HG03469 (cell line): ENCODE measurements around the gene ACO2.
"Not testable (repeated sequence)": the region's sequence is repeated elsewhere in the genome, so short reads cannot be mapped to it uniquely, and the experiment has no call there.

Experiments
- ATAC-seq: cut with Tn5 transposase; IDR thresholded peaks from one replicate; pipeline ENCODE4 v1.9.1; 2021; ENCODE audit warnings: mild to moderate bottlenecking, moderate library complexity, moderate number of reproducible peaks; ENCODE audit not compliant: unreplicated experiment

The ACO2 gene

GRCh38 chr22:41468381-41469217 lies at the start of gene ACO2, which contains the start of gene PHF5A:
Gene ACO2, plus strand, starts transcription at chr22:41469117. Its CDS starts 30 bp downstream, at chr22:41469147.
Gene PHF5A, minus strand, starts transcription at chr22:41468692. Its CDS starts 39 bp downstream, at chr22:41468653.
- ATAC-seq = peak; percentile 56

DNA sequence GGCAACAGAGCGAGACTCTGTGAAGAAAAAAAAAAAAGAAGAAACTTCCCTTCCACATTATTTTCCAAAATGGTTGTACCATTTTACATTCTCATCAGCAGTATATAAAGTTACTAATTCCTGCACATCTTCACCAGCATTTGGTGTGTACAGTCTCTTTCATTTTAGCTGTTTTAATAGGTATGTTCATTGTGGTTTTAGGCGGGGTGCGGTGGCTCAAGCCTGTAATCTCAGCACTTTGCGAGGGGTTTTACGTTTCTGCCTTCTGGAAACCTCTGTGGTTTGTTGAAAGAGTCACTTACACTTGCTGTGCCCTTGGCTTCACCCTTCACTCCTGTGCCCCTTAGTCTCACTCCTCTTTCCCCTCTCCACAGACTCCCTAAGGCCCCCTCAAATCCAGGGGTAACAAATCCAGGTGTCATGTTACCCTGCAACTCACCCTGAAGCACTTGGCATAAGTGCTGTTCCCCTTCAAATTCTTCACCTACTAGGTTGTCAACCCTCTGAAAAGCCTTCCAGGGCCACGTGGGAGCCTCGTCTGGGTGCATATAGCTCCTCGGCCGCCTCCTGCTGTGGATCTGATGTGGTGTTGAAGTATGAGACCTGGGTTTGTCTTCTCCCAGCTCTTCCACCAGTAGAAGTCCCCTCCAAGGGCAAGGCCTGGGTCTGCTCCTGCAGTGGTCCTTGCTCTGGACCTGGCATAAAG lies 43.1 kb upstream of the ACO2 start:
- no peak for ATAC-seq

DNA sequence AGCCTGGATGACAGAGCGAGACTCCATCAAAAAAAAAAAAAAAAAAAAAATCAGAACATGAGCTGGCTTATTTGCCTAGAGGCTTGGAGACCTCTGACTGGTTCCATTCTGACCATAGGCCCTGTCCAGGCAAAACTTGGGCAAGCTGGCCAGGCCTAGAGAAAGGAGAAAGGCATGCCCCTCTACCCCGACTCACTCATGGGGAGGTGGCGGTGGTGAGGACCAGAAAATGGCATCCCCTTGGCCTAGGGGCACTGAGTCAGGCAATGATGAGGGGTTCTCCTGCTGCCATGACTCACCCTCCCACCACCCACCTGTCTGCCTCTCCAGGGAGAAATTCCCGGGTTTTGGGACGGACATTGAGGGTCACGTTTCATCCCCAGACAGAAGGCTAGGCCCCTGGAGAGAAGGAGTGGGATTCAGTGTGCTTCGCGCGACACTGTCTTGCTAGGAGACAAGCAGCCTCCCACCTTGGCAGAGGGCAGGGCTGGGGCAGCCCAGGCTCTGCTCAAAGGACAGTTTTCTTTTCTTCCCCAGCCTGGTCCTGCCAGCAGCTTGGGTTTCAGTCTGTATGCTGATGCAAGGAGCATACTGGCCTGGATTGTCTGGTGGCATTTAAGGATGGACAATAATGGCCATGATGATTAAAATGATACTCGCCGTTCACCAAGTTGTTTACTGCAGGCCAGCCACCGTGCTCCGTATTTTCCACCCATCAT lies 39.5 kb upstream of the ACO2 start:
- ATAC-seq = no peak

DNA sequence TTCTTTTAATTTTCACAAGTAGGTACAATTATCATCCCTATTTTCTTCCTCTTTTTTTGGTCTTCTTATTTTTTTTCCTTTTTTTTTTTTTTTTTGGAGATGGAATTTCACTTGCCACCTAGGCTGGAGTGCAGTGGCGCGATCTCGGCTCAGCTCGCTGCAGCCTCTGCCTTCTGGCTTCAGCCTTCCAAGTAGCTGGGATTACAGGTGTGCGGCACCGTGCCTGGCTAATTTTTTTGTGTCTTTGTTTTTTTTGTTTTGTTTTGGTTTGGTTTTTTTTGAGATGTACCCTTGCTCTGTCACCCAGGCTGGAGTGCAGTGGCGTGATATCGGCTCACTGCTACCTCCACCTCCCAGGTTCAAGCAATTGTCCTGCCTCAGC lies 39.0 kb upstream of the ACO2 start:
- no peak for ATAC-seq

GRCh38 chr22:41431656-41432055 lies 37.3 kb upstream of the ACO2 start:
- ATAC-seq = no peak

DNA sequence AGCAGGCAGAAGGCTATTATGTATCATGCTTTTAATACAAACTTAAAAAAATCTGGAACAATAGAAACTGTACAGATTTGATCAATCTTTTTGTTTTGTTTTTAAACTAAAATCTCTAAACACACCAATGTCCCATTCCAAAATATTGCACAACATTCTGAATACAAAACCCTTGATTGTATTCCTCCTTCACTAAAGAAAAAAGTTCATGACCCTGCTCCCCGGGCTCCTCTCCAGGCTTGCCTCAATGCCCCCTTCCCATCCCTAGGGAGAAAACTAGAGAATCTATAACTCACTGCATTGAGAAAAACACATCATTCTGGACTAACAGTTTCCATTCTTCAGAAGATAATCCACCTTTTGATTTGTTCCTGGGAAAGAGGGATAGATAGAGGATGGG lies 35.4 kb upstream of the ACO2 start:
- ATAC-seq = not testable (repeated sequence)

- ATAC-seq = not testable (repeated sequence)
Observed at GRCh38 chr22:41434361-41435003, 34.4 kb upstream of the ACO2 start.

DNA sequence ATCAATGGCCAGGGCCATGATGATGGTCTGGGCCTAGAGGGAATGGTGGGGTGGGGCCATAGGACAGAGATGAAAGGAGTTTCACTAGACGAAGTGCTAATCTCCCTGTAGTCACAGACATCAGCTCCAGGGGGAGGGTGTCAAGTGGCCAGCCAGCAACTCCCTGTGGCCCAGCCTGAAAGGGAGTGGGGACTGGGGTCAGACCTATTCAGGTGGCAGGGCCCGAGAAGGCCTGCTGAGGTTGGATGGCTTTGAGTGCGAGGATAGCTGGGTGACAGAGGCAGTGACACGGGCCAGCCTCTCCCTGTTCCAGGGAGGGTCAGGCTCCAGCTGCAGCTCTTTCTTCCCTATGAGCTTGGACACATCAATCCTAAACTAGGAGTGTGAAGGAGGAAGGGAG lies 33.4 kb upstream of the ACO2 start:
- no peak for ATAC-seq

GRCh38 chr22:41436322-41437113 lies 32.4 kb upstream of the ACO2 start:
- no peak for ATAC-seq

GRCh38 chr22:41437198-41437597 lies 31.7 kb upstream of the ACO2 start:
- no peak for ATAC-seq

DNA sequence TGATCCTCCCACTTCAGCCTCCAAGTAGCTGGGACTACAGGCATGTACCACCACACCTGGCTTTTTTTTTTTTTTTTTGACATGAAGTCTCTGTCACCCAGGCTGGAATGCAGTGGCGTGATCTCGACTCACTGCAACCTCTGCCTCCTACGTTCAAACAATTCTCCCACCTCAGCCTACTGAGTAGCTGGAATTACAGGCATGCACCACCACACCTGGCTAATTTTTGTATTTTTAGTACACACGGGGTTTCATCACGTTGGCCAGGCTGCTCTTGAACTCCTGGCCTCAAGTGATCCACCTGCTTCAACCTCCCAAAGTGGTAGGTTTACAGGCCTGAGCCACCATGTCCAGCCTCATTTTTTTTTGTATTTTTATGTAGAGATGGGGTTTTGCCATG lies 28.4 kb upstream of the ACO2 start:
- not testable (repeated sequence) for ATAC-seq

DNA sequence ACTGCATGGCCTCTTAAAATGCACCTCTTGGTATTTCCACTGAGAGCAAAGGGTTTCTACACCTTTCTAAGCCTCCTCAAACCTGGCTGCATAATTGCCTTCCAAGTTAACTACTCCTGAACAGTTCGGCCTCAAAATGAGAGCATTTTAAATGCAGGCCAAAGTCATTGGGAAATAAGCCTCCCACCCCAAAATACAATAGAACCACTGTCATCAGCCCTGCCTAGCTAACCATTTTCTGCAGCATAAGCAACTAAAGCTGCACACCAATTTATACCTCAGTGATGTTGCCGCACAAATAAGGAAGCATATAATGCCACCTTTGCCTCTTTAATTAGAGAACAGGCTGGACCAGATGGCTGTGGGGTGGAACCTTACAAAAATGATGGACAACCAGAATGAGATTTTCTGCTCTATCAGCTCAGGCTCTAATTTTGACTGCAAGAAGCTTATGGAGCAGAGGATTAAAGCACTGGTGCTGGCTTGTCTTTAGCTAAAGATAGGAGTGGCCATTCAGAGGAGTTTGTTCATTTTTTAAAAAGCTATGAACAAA lies 26.6 kb upstream of the ACO2 start:
- no peak for ATAC-seq

DNA sequence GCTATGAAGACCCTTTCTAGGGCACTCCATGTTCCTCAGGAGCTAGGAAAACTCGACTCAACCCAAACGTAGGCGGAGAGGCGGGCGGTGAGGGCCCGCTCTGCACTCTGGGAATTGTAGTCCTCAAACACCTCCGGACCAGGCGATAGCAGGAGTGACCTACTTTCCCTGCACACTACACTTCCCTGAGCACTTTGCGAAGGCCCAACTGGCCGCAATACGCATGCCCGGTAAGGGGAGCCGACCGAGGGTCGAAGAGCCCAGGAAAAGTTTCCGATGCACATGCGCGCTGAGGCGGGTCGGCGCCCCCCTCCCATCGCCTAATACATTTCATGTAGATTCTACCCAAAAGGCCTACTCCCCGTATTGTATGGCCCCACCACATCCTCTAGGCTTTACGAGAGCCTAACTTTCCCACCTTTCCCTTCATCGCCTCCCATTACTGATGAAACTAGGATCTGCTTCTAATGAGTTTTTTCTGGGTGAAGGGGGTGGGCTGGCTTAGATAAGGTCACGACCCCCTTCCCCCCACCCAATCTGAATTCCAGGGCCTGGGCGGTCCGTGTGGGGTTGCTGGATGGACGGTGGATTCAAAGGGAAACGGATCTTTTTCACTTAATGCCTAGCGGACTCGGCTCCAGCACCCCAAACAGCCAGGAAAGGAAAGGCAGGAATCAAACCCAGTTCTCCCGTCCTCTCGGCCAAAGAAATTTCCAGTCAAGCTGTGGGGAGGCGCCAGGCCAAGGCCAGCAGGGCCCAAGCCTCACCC lies 24.4 kb upstream of the ACO2 start:
- ATAC-seq = peak; percentile 40

- ATAC-seq = no peak
Observed at GRCh38 chr22:41445129-41446056, 23.5 kb upstream of the ACO2 start.

GRCh38 chr22:41446057-41446501 lies 22.8 kb upstream of the ACO2 start:
- no peak for ATAC-seq

- ATAC-seq = peak; percentile 31
Observed at GRCh38 chr22:41446639-41447434, 22.1 kb upstream of the ACO2 start, which contains the start of gene TOB2. Gene TOB2, minus strand, starts transcription at chr22:41446801. Its CDS starts 9,456 bp downstream, at chr22:41437345.
